ENCODE results near the gene MED14. TPM values are rescaled to one million over a fixed set of nuclear protein-coding genes. Genes with fewer than 3 reads are reported as not detected.

MED14 gene
- total and polyA plus RNA-seq, 10 of the 15 experiments (the other 5 are each of a cell fraction or from before 2014, with no cell fraction given) = 8.8 to 99.4 (median 29.4) TPM

GRCh38 chrX:40644821-40645358, 90.5 kb downstream of the MED14 start:
- peak overlapping the region; percentile 82 for H3K4me2 ChIP-seq (ENCODE audit: control insufficient read depth, insufficient read depth)
- H4K20me1 ChIP-seq (ENCODE audit: control insufficient read depth, insufficient read depth) = peaks cover 3% of the 10 kb centered on the region
- TF ChIP-seq RELA (IDR thresholded peaks at IDR 0.05; ENCODE audit: borderline replicate concordance, partially characterized antibody) (no peak), POLR2AphosphoS2 (IDR thresholded peaks at IDR 0.05; ENCODE audit: low read depth, low read length) (no peak), CHD2 (IDR thresholded peaks at IDR 0.05; ENCODE audit: borderline replicate concordance, low read depth, low read length) (peak; percentile 55; the same call in 1 of the 2 replicates), POU2F2 (IDR thresholded peaks at IDR 0.05; ENCODE audit: borderline replicate concordance, low read depth, low read length) (peak; percentile 8; the same call in 1 of the 3 replicates), SRF (IDR thresholded peaks at IDR 0.05; ENCODE audit: low read depth in 2 of 2, low read length in 2 of 2) (0 out of 4 replicates have a peak, but pooled peaks of 1 of the 2 experiments have one; percentile 49), JUND (IDR thresholded peaks at IDR 0.05; ENCODE audit: low read depth, low read length) (peak; percentile 68; the same call in 1 of the 2 replicates), PRDM15 (CRISPR knock-in tag; IDR thresholded peaks at IDR 0.05) (no peak), IKZF2 (IDR thresholded peaks at IDR 0.05) (peak; percentile 95), BMI1 (IDR thresholded peaks at IDR 0.05; ENCODE audit: borderline replicate concordance) (peak; percentile 19; the same call in 1 of the 2 replicates), JUNB (IDR thresholded peaks at IDR 0.05) (peak; percentile 86), SKIL (IDR thresholded peaks at IDR 0.05; ENCODE audit: low read depth, poor library complexity, severe bottlenecking) (peak; percentile 56), POLR2A (IDR thresholded peaks at IDR 0.05; ENCODE audit: low read depth, low read length) (peak; percentile 40; the same call in 1 of the 2 replicates)
- TF ChIP-seq, protein P1, sequence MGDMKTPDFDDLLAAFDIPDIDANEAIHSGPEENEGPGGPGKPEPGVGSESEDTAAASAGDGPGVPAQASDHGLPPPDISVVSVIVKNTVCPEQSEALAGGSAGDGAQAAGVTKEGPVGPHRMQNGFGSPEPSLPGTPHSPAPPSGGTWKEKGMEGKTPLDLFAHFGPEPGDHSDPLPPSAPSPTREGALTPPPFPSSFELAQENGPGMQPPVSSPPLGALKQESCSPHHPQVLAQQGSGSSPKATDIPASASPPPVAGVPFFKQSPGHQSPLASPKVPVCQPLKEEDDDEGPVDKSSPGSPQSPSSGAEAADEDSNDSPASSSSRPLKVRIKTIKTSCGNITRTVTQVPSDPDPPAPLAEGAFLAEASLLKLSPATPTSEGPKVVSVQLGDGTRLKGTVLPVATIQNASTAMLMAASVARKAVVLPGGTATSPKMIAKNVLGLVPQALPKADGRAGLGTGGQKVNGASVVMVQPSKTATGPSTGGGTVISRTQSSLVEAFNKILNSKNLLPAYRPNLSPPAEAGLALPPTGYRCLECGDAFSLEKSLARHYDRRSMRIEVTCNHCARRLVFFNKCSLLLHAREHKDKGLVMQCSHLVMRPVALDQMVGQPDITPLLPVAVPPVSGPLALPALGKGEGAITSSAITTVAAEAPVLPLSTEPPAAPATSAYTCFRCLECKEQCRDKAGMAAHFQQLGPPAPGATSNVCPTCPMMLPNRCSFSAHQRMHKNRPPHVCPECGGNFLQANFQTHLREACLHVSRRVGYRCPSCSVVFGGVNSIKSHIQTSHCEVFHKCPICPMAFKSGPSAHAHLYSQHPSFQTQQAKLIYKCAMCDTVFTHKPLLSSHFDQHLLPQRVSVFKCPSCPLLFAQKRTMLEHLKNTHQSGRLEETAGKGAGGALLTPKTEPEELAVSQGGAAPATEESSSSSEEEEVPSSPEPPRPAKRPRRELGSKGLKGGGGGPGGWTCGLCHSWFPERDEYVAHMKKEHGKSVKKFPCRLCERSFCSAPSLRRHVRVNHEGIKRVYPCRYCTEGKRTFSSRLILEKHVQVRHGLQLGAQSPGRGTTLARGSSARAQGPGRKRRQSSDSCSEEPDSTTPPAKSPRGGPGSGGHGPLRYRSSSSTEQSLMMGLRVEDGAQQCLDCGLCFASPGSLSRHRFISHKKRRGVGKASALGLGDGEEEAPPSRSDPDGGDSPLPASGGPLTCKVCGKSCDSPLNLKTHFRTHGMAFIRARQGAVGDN (IDR thresholded peaks at IDR 0.05) = peak; percentile 24; the same call in 1 of the 2 replicates

More at GRCh38 chrX:40644821-40645358, 90.5 kb downstream of the MED14 start:
- peak overlapping the region; percentile 53 for H3K27ac ChIP-seq (ENCODE audit: control insufficient read depth, insufficient read depth)
- ChIA-PET SMC1A (ENCODE audit: uncharacterized antibody, unreplicated experiment) (interaction anchor here (1.8 to 2.0 kb wide), 2 partner anchors 8 to 101 kb away, joined by 4 to 9 read pairs; no protein-coding TSS in a partner anchor), CTCF (interaction anchor here (1.4 to 4.5 kb wide), 2 partner anchors 100 to 471 kb away, joined by 4 to 39 read pairs; no protein-coding TSS in a partner anchor), RAD21 (ENCODE audit: unreplicated experiment) (interaction anchor here (0.6 to 1.2 kb wide), 2 partner anchors 75 to 536 kb away, joined by 3 read pairs; no protein-coding TSS in a partner anchor), POLR2A (no interaction called here)
- no peaks in the 10 kb centered on the region for H3K9me3 ChIP-seq (replicated peaks; ENCODE audit: control insufficient read depth, insufficient read depth, low read length)
- peaks cover 0 to 7% of the 10 kb centered on the region in 2 experiments; a peak in 2 of 4 replicates for H3K36me3 ChIP-seq (ENCODE audit: control insufficient read depth in 2 of 2, insufficient read depth in 2 of 2, low read length in 1 of 2)
- no peaks in the 10 kb centered on the region for H3K4me1 ChIP-seq (ENCODE audit: control insufficient read depth, insufficient read depth, low read length)
- DNase-seq (ENCODE audit: low read depth, low spot score) (peak; percentile 68), FAIRE-seq (peak; percentile 94), ATAC-seq (peak; percentile 62)
- TSS peak; percentile 82 for BruUV-seq (replicated peaks)
- H3K79me2 ChIP-seq (ENCODE audit: control insufficient read depth, insufficient read depth, low read length) = peaks cover 49% of the 10 kb centered on the region
- H3K27me3 ChIP-seq (replicated peaks in 1 of 2; ENCODE audit: control insufficient read depth in 2 of 2, insufficient read depth in 2 of 2, low read length in 1 of 2) = no peaks in the 10 kb centered on the region
- WGBS (ENCODE audit: insufficient coverage, insufficient replicate concordance, low lambda C conversion rate, missing lambda C conversion rate) = 1% methylated on average over 4 of the region's 4 CpGs
- H2AFZ ChIP-seq (ENCODE audit: control insufficient read depth, low read depth, low read length) = peak overlapping the region; percentile 56
- H3K4me3 ChIP-seq = peak overlapping the region; percentile 47
- H3K9ac ChIP-seq (ENCODE audit: control insufficient read depth, insufficient read depth, low read length) = peak overlapping the region; percentile 56
- in situ Hi-C loops (cut with MboI) = loop anchor here (5.0 to 10.0 kb wide), 3 partner anchors 103 to 690 kb away; partner anchors contain the start of gene DDX3X
- intact Hi-C loops (cut with micrococcal nuclease; ENCODE audit: unreplicated experiment) = loop anchor here (5.0 to 10.0 kb wide), 4 partner anchors 73 to 687 kb away; partner anchors contain the start of gene DDX3X

Measured in GM12878 (cell line).